K562 (cell line): ENCODE data around the gene PDE1A.

Experiments
- GTF2F1 ChIP-seq: IDR thresholded peaks from 2 replicates; pipeline ENCODE4 v1.6.1; 2011; ENCODE audit warnings: low read depth, low read length, improper control_type of control experiment
- HDAC6 ChIP-seq: IDR thresholded peaks from 2 replicates; pipeline ENCODE4 v1.6.1; 2012; ENCODE audit warnings: low read depth, mild to moderate bottlenecking, control low read depth, inconsistent platforms, low read length, moderate library complexity
- KDM1A ChIP-seq, 2 experiments: fragments of 450-650 bp; IDR thresholded peaks; 2 replicates each; pipeline ENCODE4 v1.6.1; 2016; ENCODE audit warnings: mild to moderate bottlenecking in 2 of 2
- LARP7 ChIP-seq: fragments of 450-650 bp; IDR thresholded peaks from 2 replicates; pipeline ENCODE4 v1.6.1; 2016
- NFXL1 ChIP-seq: fragments of 450-650 bp; formaldehyde crosslinking; IDR thresholded peaks from 2 replicates; pipeline ENCODE4 v1.4.0; 2021; ENCODE audit warnings: mild to moderate bottlenecking
- POLR2A ChIP-seq: fragments of 450-650 bp; conservative IDR thresholded peaks from 2 replicates; pipeline ENCODE4 v1.6.1; 2016
- RAD21 ChIP-seq, 2 experiments: fragments of 250-450 bp in 1 of 2; fragments of 450-650 bp in 1 of 2; sonication (Bioruptor Pico) in 1 of 2; formaldehyde crosslinking in 1 of 2; IDR thresholded peaks in 1 of 2; conservative IDR thresholded peaks in 1 of 2; 2 replicates each; pipeline versions ENCODE4 v1.4.0 to v1.8.0; 2020 to 2022; ENCODE audit warnings: mild to moderate bottlenecking in 2 of 2, moderate library complexity in 1 of 2
- TEAD2 ChIP-seq: fragments of 450-650 bp; IDR thresholded peaks from 2 replicates; pipeline ENCODE4 v1.6.1; 2016; ENCODE audit warnings: missing genetic modification characterization, control low read depth, missing compliant biosample characterization
- ZC3H11A ChIP-seq: IDR thresholded peaks from 2 replicates; pipeline ENCODE4 v1.6.1; 2012; ENCODE audit warnings: low read depth, low read length, improper control_type of control experiment
- ZC3H4 ChIP-seq: sonication (generic); formaldehyde crosslinking; IDR thresholded peaks from 2 replicates; pipeline ENCODE4 v1.9.0; 2021; ENCODE audit warnings: missing genetic modification reagents, borderline replicate concordance
- TF ChIP-seq, protein P1 (sequence below): fragments of 450-650 bp; formaldehyde crosslinking; IDR thresholded peaks from 2 replicates; pipeline ENCODE4 v1.4.0; 2020; ENCODE audit warnings: mild to moderate bottlenecking
- TF ChIP-seq, protein P2 (sequence below): fragments of 250-450 bp; sonication (Bioruptor Pico); IDR thresholded peaks from 2 replicates; pipeline ENCODE4 v1.4.0; 2020; ENCODE audit warnings: borderline replicate concordance

DNA sequence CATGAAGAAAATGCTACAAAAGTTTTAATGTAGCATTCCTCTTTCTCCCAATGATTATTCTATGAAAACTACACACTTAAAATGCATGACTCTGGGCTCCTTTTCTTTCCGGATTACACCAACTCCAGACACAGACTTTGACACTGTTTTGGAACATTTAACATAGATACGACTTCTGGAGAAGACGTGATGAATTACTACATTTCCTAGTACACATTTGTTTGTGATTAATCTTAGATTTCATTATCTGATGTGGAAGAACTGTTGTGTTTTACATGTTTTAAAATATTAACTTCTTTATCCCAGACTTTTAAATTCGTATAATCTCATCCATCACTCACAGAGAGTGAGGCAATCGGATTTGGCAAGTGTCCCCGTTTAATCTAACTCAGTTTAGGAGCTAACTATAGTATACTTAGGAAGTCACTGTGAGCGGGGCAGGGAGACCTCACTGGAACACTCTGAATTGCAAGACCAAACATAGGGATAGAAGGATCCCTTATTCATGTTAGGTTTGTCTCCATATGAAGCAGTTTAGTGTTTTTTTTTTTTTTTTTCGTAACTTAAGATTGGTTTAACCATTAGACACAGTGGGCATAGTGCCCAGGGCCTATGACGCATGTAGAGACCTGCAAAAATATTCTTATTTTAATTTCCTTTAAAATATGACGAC is 66.7 kb downstream of the PDE1A start:
- TF ChIP-seq LARP7, result no peak
- TF ChIP-seq KDM1A (IDR thresholded peaks at IDR 0.05), result no peak
- no peak for TF ChIP-seq TEAD2 (tag)
- TF ChIP-seq, protein P1, sequence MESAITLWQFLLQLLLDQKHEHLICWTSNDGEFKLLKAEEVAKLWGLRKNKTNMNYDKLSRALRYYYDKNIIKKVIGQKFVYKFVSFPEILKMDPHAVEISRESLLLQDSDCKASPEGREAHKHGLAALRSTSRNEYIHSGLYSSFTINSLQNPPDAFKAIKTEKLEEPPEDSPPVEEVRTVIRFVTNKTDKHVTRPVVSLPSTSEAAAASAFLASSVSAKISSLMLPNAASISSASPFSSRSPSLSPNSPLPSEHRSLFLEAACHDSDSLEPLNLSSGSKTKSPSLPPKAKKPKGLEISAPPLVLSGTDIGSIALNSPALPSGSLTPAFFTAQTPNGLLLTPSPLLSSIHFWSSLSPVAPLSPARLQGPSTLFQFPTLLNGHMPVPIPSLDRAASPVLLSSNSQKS, result no peak
- TF ChIP-seq GTF2F1, result no peak
- no peak for TF ChIP-seq ZC3H11A
- no peak for TF ChIP-seq POLR2A
- TF ChIP-seq, protein P2, sequence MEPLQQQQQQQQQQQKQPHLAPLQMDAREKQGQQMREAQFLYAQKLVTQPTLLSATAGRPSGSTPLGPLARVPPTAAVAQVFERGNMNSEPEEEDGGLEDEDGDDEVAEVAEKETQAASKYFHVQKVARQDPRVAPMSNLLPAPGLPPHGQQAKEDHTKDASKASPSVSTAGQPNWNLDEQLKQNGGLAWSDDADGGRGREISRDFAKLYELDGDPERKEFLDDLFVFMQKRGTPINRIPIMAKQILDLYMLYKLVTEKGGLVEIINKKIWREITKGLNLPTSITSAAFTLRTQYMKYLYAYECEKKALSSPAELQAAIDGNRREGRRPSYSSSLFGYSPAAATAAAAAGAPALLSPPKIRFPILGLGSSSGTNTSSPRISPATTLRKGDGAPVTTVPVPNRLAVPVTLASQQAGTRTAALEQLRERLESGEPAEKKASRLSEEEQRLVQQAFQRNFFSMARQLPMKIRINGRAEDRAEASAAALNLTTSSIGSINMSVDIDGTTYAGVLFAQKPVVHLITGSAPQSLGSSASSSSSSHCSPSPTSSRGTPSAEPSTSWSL, result no peak
- TF ChIP-seq RAD21 (CRISPR knock-in tag; conservative IDR thresholded peaks at IDR 0.05 in 1 of 2, IDR thresholded peaks at IDR 0.05 in 1 of 2), result no peak
- TF ChIP-seq NFXL1 (CRISPR knock-in tag), result no peak
- no peak for TF ChIP-seq HDAC6
- TF ChIP-seq ZC3H4, result no peak
